A549 (cell line): ENCODE measurements around the gene ASAP2.

ENCODE experiments used
- CEBPB ChIP-seq, 2 experiments: fragments of >200 bp in 1 of 2; sonication (Bioruptor Twin) in 1 of 2; formaldehyde crosslinking in 1 of 2; IDR thresholded peaks; 2 replicates each; pipeline ENCODE4 v1.6.1; 2012 to 2016
- CTCF ChIP-seq: fragments of >200 bp; sonication (Bioruptor Twin); formaldehyde crosslinking; IDR thresholded peaks from 3 replicates; pipeline ENCODE4 v1.5.1; 2016
- EP300 ChIP-seq, 2 experiments: fragments of >200 bp; sonication (Bioruptor Twin); formaldehyde crosslinking; IDR thresholded peaks; 2 replicates in 1 of 2; 3 replicates in 1 of 2; pipeline ENCODE4 v1.6.1; 2016 to 2017
- HOXA7 ChIP-seq: fragments of 250-450 bp; sonication (Bioruptor Pico); IDR thresholded peaks from 2 replicates; pipeline ENCODE4 v1.5.0; 2020; ENCODE audit warnings: mild to moderate bottlenecking, moderate library complexity
- HOXB5 ChIP-seq: fragments of 250-450 bp; sonication (Bioruptor Pico); IDR thresholded peaks from 2 replicates; pipeline ENCODE4 v1.5.0; 2020; ENCODE audit warnings: mild to moderate bottlenecking, moderate library complexity
- KDM5A ChIP-seq: fragments of 200-600 bp; sonication (generic); IDR thresholded peaks from 2 replicates; pipeline ENCODE4 v1.6.1; 2016; ENCODE audit warnings: antibody characterized with exemption, mild to moderate bottlenecking
- MAFK ChIP-seq: fragments of 450-650 bp; IDR thresholded peaks from 2 replicates; pipeline ENCODE4 v1.6.1; 2014; ENCODE audit not compliant: partially characterized antibody
- MAZ ChIP-seq: fragments of 150-350 bp; IDR thresholded peaks from 2 replicates; pipeline ENCODE4 v1.6.1; 2014; ENCODE audit warnings: antibody characterized with exemption, low read depth, low read length, borderline replicate concordance
- POLR2A ChIP-seq: IDR thresholded peaks from 2 replicates; pipeline ENCODE4 v1.6.1; 2012; ENCODE audit warnings: mild to moderate bottlenecking, low read length
- RCOR1 ChIP-seq: fragments of 150-350 bp; IDR thresholded peaks from 2 replicates; pipeline ENCODE4 v1.6.1; 2014; ENCODE audit warnings: antibody characterized with exemption, low read length, low read depth

- no peak for TF ChIP-seq POLR2A
- TF ChIP-seq CTCF: no peak
- no peak for TF ChIP-seq HOXB5 (CRISPR knock-in tag)
- no peak for TF ChIP-seq EP300 (IDR thresholded peaks at IDR 0.05)
- TF ChIP-seq CEBPB (IDR thresholded peaks at IDR 0.05): no peak
- no peak for TF ChIP-seq HOXA7 (CRISPR knock-in tag)
- TF ChIP-seq MAFK: no peak
- no peak for TF ChIP-seq KDM5A
- TF ChIP-seq MAZ: no peak
- TF ChIP-seq RCOR1: no peak
These were observed 20.1 kb downstream of the ASAP2 start for GRCh38 chr2:9226458-9227380.
